Activated CD8-positive, alpha-beta T cell treated with anti-CD3 and anti-CD28 coated beads, Interleukin-2, amount 10 ng/mL, durations not matched to agents 7 days and 5 days (primary cell): ENCODE data around the gene INTS12. TPM values are rescaled to one million over a fixed set of nuclear protein-coding genes. Genes with fewer than 3 reads are reported as not detected.
"Not testable (repeated sequence)": the region's sequence is repeated elsewhere in the genome, so short reads cannot be mapped to it uniquely, and the experiment has no call there.

Experiments used
- ATAC-seq: fragments of 150-1000 bp; cut with Tn5 transposase; one replicate; pipeline ENCODE4 v1.10.0; 2021; ENCODE audit warnings: moderate library complexity
- CTCF ChIA-PET: fragments of 350-600 bp; sonication (Branson Sonifier 250); formaldehyde crosslinking; loops from one replicate; lab custom pipeline; 2021; ENCODE audit warnings: antibody characterized with exemption; lab: Charles Lee
- POLR2A ChIA-PET: fragments of 350-600 bp; sonication (Branson Sonifier 250); formaldehyde crosslinking; loops from one replicate; lab custom pipeline; 2021; ENCODE audit warnings: antibody characterized with exemption; lab: Charles Lee
- DNase-seq: peaks from one replicate; pipeline ENCODE4 v3.0.0-alpha.2; 2020
- H3K27ac Mint-ChIP-seq: one replicate; pipeline ENCODE4 v1.8.0; 2021; ENCODE audit warnings: mild to moderate bottlenecking, mixed read lengths
- H3K27me3 Mint-ChIP-seq: one replicate; pipeline ENCODE4 v1.8.0; 2021; ENCODE audit warnings: low read depth, mixed read lengths
- H3K36me3 Mint-ChIP-seq: one replicate; pipeline ENCODE4 v1.8.0; 2021; ENCODE audit warnings: low read depth, mixed read lengths
- H3K4me1 Mint-ChIP-seq: one replicate; pipeline ENCODE4 v1.8.0; 2021; ENCODE audit warnings: low read depth, mixed read lengths
- H3K4me3 Mint-ChIP-seq: one replicate; pipeline ENCODE4 v1.8.0; 2021; ENCODE audit warnings: mild to moderate bottlenecking, mixed read lengths
- H3K9me3 Mint-ChIP-seq: one replicate; pipeline ENCODE4 v1.8.0; 2022; ENCODE audit warnings: mixed read lengths; ENCODE audit not compliant: insufficient read depth
- total RNA-seq, 2 experiments: library from RNA; stranded (reverse); gene quantifications; one replicate each; pipeline ENCODE4 v1.2.3, GENCODE V29; 2021

INTS12 gene
- total RNA-seq, 2 experiments from 2014 or later: 17.1 to 17.5 TPM

DNA sequence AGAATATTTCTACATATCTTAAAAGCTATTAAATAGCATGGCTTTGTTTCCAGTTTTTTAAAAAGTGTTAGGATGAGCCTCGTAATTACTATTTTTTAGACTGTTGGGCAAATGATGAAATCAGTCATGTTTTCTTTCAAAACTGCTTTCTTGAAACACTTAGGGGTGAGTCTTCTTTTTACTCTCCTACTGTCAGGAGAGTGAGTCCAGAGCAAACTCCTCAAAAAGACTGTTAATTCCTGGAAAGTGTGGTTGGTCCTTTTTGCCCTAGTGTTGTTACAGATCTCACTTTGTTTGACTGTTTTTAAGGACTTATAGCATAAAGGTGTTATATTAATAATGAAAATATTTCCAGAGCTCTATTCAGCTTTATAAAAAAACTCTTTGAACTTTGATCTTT lies 6.4 kb upstream of the INTS12 start:
- DNase-seq (no peak), ATAC-seq (no peak)
- H3K4me3 Mint-ChIP-seq: no peak overlapping the region
- peaks cover under 1% of the 10 kb centered on the region for H3K4me1 Mint-ChIP-seq
- no peak overlapping the region for H3K27ac Mint-ChIP-seq
- peaks cover 1% of the 10 kb centered on the region for H3K36me3 Mint-ChIP-seq
- CTCF ChIA-PET: interaction anchor here (0.6 to 1.5 kb wide), 4 partner anchors 16 to 241 kb away, joined by 3 read pairs; partner anchors contain the start of gene PPA2
- no peaks in the 10 kb centered on the region for H3K27me3 Mint-ChIP-seq
- POLR2A ChIA-PET: no interaction called here
- no peaks in the 10 kb centered on the region for H3K9me3 Mint-ChIP-seq

DNA sequence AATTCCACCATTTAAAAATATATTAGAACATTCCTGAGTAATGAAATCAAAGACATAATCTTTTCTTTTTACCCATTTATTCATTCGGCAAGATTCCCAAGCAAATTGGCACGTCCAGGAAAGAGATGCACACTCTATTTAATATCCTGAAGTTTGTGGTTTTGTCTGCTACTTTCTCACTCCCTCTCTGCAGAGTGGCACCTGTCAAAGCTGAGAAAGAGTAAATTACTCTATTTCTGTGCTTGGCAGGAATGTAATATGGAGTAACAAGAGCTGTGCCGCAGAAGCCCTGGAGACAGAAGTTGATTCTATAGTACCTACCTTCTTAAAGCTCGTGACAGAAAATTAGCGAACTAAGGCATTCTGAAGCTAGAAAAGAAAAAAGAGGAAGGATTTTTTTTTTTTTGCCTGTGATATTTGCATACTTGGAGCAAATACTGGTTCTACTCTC lies 5.6 kb upstream of the INTS12 start:
- ChIA-PET CTCF (no interaction called here), POLR2A (no interaction called here)
- ATAC-seq (no peak), DNase-seq (no peak)
- Mint-ChIP-seq H3K27ac (no peak overlapping the region), H3K4me1 (peaks cover 7% of the 10 kb centered on the region), H3K4me3 (no peak overlapping the region), H3K27me3 (no peaks in the 10 kb centered on the region), H3K9me3 (no peaks in the 10 kb centered on the region), H3K36me3 (no peaks in the 10 kb centered on the region)

DNA sequence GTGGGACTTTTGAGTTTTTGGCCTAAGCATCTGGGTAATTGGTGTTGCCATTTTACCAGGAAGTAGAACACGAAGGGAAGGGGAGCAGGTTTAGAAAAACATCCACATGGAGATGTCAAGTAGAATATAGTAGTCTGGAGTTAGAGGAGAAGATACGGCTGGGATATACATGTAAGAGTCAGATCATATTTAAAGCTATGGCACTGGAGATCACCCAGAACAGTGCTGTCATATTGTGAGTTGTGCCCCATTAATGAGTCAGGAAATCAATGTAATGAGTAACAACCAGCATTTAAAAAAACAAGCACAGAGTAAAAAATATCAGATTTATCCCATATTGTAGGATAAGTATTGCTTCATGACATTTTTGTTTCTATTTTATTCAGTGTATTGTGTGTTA lies 4.3 kb upstream of the INTS12 start:
- no peaks in the 10 kb centered on the region for H3K9me3 Mint-ChIP-seq
- POLR2A ChIA-PET: no interaction called here
- CTCF ChIA-PET: no interaction called here
- no peak for ATAC-seq
- H3K4me3 Mint-ChIP-seq: no peak overlapping the region
- H3K27me3 Mint-ChIP-seq: no peaks in the 10 kb centered on the region
- H3K36me3 Mint-ChIP-seq: no peaks in the 10 kb centered on the region
- peaks cover 8% of the 10 kb centered on the region for H3K4me1 Mint-ChIP-seq
- no peak overlapping the region for H3K27ac Mint-ChIP-seq
- no peak for DNase-seq

DNA sequence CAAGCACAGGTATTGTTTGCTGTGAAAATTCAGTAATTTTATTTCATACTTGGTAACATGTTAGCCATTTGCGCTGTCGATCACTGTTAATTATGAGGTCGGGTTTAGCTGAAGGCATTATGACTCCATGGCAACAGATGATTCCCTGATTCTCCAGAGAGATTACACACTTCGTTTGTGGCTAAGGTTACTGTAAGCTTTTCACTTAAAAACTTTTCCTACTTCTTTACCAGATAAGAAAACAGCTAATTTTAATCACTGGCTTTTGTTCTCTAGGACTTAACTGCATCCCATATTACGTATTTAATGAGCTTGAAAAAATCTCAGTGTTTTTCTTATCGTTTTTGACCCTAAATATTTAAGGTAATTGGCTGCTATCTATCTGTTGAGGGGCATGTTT lies 2.2 kb upstream of the INTS12 start:
- H3K36me3 Mint-ChIP-seq: peaks cover 6% of the 10 kb centered on the region
- ChIA-PET POLR2A (no interaction called here), CTCF (interaction anchor here (0.9 to 2.0 kb wide), 2 partner anchors 189 to 236 kb away, joined by 3 to 5 read pairs; partner anchors contain the start of gene PPA2)
- H3K4me1 Mint-ChIP-seq: peaks cover 22% of the 10 kb centered on the region
- no peak overlapping the region for H3K27ac Mint-ChIP-seq
- no peak for ATAC-seq
- no peak overlapping the region for H3K4me3 Mint-ChIP-seq
- no peaks in the 10 kb centered on the region for H3K9me3 Mint-ChIP-seq
- H3K27me3 Mint-ChIP-seq: no peaks in the 10 kb centered on the region
- no peak for DNase-seq

DNA sequence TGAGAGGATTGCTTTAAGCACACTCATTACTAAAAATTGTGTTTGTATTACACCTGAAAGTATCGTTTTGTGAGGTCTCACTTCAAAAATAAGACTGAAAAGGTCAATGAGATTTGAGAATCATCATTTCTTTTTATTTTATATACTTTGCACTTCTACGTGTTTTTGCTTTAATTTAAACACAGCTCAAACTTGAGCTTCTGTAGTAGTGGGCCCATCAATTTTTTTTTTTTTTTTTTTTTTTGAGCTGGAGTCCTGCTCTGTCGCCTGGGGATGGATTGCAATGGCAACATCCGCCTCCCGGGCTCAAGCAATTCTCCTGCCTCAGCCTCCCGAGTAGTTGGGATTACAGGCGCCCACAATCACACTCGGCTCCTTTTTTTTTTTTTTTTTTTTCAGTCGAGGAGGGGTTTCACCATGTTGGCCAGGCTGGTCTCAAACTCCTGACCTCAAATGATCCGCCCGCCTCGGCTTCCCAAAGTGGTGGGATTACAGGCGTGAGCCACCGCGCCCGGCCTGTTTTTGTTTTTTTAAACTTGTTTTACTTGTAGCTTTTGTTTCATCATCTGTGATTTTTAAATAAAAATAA lies 1.6 kb upstream of the INTS12 start:
- H3K27me3 Mint-ChIP-seq: no peaks in the 10 kb centered on the region
- H3K36me3 Mint-ChIP-seq: peaks cover 6% of the 10 kb centered on the region
- no peak for ATAC-seq
- no peak for DNase-seq
- peak overlapping the region; percentile 99 for H3K4me3 Mint-ChIP-seq
- H3K4me1 Mint-ChIP-seq: peaks cover 22% of the 10 kb centered on the region
- ChIA-PET POLR2A (no interaction called here), CTCF (interaction anchor here (0.9 to 2.0 kb wide), 2 partner anchors 189 to 236 kb away, joined by 3 to 5 read pairs; partner anchors contain the start of gene PPA2)
- no peaks in the 10 kb centered on the region for H3K9me3 Mint-ChIP-seq
- H3K27ac Mint-ChIP-seq: no peak overlapping the region

DNA sequence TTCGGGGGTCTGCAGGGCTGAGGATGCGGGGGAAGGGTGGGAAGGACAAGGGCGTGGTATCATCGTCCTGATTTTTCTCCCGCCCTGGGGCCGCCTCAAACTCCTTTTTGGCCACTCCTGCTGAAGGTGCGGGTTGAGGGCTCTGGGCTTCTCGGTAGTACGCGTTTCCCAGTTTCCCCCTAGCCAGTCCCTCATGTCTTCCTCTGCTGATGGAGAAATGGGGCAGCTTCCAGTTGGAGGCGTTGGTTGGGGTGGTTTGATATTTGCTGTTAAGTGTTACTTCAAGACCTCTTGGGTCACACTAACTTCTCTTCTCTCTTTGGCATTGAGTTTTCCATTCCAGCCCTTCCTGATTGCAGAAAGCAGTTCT lies 577 bp upstream of the INTS12 start:
- H3K4me1 Mint-ChIP-seq: peaks cover 22% of the 10 kb centered on the region
- ATAC-seq (peak; percentile 43), DNase-seq (no peak)
- peak overlapping the region; percentile 99 for H3K4me3 Mint-ChIP-seq
- no peaks in the 10 kb centered on the region for H3K27me3 Mint-ChIP-seq
- ChIA-PET CTCF (no interaction called here), POLR2A (interaction anchor here (0.6 to 1.6 kb wide), 2 partner anchors 236 to 380 kb away, joined by 4 to 7 read pairs; partner anchors contain the start of gene PPA2)
- H3K9me3 Mint-ChIP-seq: no peaks in the 10 kb centered on the region
- H3K27ac Mint-ChIP-seq: peak overlapping the region; percentile 94
- H3K36me3 Mint-ChIP-seq: peaks cover 6% of the 10 kb centered on the region

DNA sequence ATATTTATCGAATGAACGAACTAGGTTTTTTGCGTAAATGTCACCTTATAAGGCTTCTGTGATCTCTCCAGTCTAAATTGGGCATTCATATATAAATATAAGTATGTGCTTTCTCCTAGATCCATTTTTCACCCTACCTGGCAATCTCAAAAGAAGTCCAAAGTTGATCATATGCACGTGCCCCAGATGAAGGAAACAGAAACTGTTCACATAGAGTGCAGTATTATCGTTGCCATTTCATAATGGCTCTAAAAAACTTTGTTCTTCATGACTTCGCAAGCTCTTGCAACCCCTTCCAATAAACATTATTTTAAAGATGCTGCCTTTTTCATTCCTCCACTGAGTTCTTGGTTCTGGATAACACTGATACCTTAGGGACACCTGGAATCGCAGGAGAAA lies 708 bp downstream of the INTS12 start:
- peaks cover 22% of the 10 kb centered on the region for H3K4me1 Mint-ChIP-seq
- H3K4me3 Mint-ChIP-seq: peak overlapping the region; percentile 99
- no peaks in the 10 kb centered on the region for H3K27me3 Mint-ChIP-seq
- H3K36me3 Mint-ChIP-seq: peaks cover 6% of the 10 kb centered on the region
- peak overlapping the region; percentile 94 for H3K27ac Mint-ChIP-seq
- POLR2A ChIA-PET: interaction anchor here (0.7 to 1.6 kb wide), 3 partner anchors 22 to 1275 kb away, joined by 3 to 7 read pairs (median 3); partner anchors contain the start of gene PPA2
- no peaks in the 10 kb centered on the region for H3K9me3 Mint-ChIP-seq
- ATAC-seq (no peak), DNase-seq (no peak)
- CTCF ChIA-PET: interaction anchor here (1.1 kb wide), 1 partner anchor 234 kb away, joined by 4 read pairs; the partner anchor contains the start of gene PPA2

DNA sequence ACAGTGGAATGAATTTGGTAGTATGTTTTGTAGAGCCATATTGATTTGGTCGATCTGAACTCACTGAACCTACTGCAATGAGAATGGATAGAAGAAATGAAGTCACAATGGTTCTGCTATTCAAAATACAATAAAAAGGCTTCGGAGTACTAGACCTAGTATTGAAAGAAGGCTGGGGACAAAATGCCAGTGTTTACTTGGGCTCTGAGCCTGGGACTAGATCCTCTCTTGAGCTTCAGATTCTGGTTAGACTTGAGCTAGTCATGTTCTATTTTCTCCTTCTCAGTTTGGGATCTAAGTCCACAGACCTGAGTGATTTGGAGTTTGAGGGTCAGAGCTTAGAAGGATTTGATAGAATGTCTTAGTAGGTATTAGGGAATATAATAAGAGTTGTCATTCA lies 9.9 kb downstream of the INTS12 start:
- Mint-ChIP-seq H3K9me3 (no peaks in the 10 kb centered on the region), H3K27me3 (no peaks in the 10 kb centered on the region), H3K27ac (no peak overlapping the region), H3K4me3 (no peak overlapping the region), H3K36me3 (peaks cover 35% of the 10 kb centered on the region), H3K4me1 (no peaks in the 10 kb centered on the region)
- CTCF ChIA-PET: interaction anchor here (0.8 kb wide), 1 partner anchor 17 kb away, joined by 3 read pairs; no protein-coding TSS in a partner anchor
- POLR2A ChIA-PET: no interaction called here
- no peak for DNase-seq
- ATAC-seq: no peak

DNA sequence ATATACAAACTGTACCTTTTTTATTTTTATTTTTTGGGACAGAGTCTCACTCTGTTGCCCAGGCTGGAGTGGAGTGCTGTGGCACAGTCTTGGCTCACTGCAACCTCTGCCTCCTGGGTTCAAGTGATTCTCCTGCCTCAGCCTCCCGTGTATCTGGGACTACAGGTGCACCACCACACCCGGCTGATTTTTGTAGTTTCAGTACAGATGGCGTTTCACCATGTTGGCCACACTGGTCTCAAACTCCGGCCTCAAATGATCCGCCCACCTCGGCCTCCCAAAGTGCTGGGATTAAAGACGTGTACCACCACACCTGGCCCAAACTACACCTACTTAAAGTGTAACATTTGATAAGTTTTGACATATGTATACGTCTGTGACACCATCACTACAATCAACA lies 12.7 kb downstream of the INTS12 start:
- H3K4me1 Mint-ChIP-seq, DNase-seq, H3K27ac Mint-ChIP-seq, POLR2A ChIA-PET, H3K9me3 Mint-ChIP-seq, H3K27me3 Mint-ChIP-seq, H3K4me3 Mint-ChIP-seq, CTCF ChIA-PET, ATAC-seq: not testable (repeated sequence)
- H3K36me3 Mint-ChIP-seq: peaks cover 43% of the 10 kb centered on the region

DNA sequence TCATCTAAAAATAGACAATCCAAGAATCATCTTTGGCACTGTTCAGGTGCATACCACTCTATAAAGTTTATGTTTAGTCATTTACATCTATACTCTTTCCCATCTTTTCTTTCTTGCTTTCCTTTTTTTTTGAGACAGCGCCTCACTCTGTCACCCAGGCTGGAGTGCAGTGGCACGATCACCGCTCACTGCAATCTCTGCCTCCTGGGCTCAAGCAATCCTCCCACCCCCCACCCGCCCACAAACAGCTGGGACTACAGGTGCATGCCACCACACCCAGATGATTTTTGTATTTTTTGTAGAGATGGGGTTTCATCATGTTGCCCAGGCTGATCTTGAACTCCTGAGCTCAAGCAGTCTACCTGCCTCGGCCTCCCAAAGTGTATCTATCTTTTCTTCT lies 13.7 kb downstream of the INTS12 start:
- POLR2A ChIA-PET: not testable (repeated sequence)

DNA sequence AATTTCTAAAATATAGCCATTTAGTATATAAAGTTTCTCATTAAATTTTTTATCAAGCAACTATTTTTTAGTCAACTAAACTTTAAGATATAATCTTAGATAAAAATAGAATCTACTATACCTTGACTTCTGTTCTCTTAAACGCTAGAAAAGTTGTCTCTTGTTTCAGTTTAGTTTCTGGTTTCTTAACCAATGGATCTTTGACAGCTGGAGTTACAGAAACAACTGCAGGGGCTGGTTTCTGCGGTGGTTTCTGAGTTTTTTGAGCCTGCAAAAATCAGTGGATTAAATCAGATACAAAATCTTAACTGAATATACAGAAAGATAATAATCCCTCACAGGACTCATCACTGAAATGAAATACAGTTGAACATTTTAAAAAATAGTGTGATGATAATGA lies 21.9 kb downstream of the INTS12 start:
- DNase-seq (no peak), ATAC-seq (no peak)
- H3K4me3 Mint-ChIP-seq: no peak overlapping the region
- H3K9me3 Mint-ChIP-seq: no peaks in the 10 kb centered on the region
- CTCF ChIA-PET: no interaction called here
- H3K36me3 Mint-ChIP-seq: peaks cover 23% of the 10 kb centered on the region
- POLR2A ChIA-PET: no interaction called here
- no peaks in the 10 kb centered on the region for H3K4me1 Mint-ChIP-seq
- H3K27ac Mint-ChIP-seq: no peak overlapping the region
- no peaks in the 10 kb centered on the region for H3K27me3 Mint-ChIP-seq

More for the DNA sequence above, 13.7 kb downstream of the INTS12 start:
- H3K27ac Mint-ChIP-seq, H3K27me3 Mint-ChIP-seq, H3K9me3 Mint-ChIP-seq, CTCF ChIA-PET, DNase-seq, H3K4me3 Mint-ChIP-seq, H3K4me1 Mint-ChIP-seq, ATAC-seq: not testable (repeated sequence)
- H3K36me3 Mint-ChIP-seq: peaks cover 38% of the 10 kb centered on the region

DNA sequence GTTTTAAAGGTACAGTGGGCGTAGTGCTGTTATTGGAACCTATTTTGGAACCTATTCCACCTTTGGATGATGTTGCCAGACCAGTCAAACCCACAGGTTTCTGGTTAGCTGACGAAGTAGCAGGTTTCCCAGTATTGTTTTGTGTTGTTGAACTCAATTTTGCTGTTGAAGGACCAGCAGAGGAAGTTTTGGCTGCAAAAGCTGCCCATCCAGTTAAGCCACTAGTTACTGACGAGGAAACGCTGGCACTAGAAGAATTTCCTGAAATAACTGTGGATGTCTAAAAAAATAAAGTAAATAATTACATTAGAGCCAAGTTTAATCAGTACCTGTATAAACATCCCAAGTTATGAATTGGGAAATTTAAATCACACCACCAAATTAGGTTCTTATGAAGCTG lies 25.5 kb downstream of the INTS12 start:
- DNase-seq (no peak), ATAC-seq (no peak)
- Mint-ChIP-seq H3K36me3 (peaks cover 17% of the 10 kb centered on the region), H3K9me3 (no peaks in the 10 kb centered on the region), H3K27me3 (no peaks in the 10 kb centered on the region), H3K4me1 (no peaks in the 10 kb centered on the region), H3K27ac (no peak overlapping the region), H3K4me3 (no peak overlapping the region)
- CTCF ChIA-PET: no interaction called here
- POLR2A ChIA-PET: no interaction called here
